Measurements from ENCODE around the gene TLK1.
"Not testable (repeated sequence)": the region's sequence is repeated elsewhere in the genome, so short reads cannot be mapped to it uniquely, and the experiment has no call there.

TLK1 gene

DNA sequence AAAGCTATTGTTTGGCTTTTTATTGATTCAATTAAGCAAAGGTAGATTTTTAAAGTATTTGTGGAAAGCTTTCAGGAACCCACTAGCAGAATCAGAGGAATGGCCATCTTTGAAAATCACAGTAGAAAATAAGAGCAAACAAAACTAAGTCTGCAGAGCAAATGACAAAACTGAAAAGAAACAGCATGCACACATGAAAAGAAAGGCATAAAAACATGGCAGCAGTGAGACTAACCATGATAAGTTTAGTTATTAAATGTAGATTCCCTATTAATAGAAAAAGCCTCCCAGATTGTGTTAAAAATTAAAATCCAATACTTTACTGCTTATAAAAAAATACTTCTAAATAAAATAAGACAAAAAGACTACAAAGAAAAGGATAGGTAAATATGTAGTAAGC is 9.1 kb upstream of the TLK1 start:
- FAIRE-seq = peak; percentile 40
- DNase-seq (ENCODE audit: low spot score) = no peak

DNA sequence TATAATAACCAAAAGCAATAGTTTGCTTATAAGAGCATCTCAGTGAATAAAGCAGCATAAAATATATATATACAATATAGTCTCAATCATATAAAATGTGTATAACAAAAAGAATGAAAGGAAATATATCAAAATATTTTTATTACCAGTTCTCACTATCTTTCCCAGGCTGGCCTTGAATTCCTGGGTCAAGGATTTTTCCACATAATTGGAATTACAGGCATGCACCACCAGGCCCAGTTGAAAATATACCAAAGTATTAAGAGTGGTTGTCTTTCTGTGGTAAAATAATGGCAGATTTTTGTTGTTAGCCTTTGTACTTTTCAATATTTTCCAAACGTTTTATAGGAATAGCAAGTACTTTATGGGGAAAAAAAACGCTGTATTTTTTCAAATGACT is 8.6 kb upstream of the TLK1 start:
- no peak for FAIRE-seq

DNA sequence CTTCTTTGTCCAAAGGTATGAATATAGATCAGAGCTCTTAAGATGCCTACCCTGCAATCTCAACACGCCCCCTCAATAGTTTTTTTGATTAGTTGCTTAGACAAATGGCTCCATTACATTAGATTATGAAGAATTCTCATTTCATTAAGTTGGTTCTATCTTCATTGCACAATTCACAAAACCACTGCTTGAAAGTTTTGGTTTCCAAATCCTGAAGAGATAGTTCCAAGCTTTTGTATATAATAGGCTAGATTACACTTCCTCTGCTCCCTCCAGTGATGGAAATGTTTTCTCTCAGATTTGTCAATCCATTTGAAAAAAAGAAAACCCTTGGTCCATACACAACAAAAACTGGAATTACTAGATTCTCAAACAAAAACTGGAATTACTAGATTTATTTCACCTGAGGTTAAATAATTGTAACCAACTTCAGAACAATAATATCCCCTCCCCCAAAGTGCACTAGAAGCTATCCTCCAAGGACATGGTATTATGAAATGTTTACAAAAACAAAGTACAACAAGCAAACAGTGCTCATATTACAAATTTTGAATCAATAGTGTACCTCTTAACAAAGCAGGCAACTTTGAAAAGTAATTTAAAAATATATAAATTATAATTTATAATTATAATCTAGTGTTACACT is 6.8 kb upstream of the TLK1 start:
- FAIRE-seq = no peak

More for the DNA sequence above, 8.6 kb upstream of the TLK1 start:
- no peak for DNase-seq (ENCODE audit: low spot score)

DNA sequence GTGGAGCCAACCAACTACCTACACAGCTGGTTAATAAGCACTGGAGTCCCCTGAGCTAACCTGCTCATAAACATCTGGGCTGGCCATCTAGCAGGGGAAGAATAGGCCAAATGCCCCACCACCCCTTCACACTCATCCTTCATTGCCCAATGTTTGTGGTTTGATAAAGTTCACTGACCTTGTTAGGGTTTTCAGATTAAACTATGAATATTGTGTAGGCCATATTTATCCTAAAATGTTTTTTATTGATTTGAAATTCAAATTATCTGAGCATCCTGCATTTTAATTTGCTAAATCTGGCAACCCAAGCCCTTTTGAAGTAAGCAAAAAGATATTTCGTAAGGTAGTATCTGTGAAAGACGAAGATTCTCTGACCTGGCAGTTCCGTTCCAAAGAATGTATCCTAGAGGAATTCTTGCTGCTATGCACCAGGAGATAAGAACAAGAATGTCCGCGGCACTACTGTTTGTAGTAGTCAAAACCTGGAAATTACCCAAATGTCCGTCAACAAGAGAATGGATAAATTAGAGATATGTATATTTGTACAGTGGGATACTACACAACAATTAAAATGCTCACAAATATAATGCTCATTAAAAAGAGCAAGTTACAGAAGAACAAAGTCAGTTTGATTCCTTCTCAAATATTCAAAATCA is 5.8 kb upstream of the TLK1 start:
- FAIRE-seq = no peak
- no peak for DNase-seq (ENCODE audit: low spot score)

More for the DNA sequence above, 6.8 kb upstream of the TLK1 start:
- no peak for DNase-seq (ENCODE audit: low spot score)

DNA sequence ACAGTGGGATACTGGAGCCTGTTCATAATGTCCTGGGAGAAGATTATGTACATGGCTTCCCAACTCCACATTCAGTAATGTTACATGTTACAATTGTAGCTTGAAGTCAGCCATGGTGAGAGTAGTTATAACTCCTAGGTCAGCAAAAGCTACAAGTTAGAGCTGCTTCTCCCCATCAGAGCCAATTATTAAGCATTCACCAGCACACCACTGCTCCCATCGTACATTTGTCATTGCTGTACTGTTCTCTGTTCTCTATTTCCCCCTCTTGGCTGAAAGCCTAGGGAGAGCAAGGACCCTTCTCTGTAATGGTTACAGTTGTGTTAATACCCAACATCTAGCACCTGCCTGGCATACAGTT is 5.3 kb upstream of the TLK1 start:
- DNase-seq (ENCODE audit: low spot score) (no peak), FAIRE-seq (no peak)

DNA sequence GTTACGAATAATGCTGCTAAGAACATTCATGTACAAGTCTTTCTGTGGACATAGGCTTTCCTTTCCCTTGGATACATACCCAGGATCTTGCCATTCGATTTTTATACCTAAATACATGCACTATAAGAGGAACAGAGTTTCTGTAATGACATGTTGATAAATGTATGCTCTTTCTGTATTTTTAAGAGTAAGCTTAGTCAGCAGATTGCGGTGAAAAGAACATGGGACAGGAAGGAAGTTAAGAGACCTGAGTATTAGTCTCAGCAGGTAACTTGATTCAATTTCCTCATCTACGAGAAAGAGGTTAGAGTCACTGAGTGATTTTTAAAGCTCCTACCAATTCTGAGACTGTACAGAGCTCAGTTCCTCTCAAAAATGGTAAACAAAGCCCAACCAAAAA is 2.6 kb upstream of the TLK1 start:
- no peak for DNase-seq (ENCODE audit: low spot score)
- FAIRE-seq = no peak

DNA sequence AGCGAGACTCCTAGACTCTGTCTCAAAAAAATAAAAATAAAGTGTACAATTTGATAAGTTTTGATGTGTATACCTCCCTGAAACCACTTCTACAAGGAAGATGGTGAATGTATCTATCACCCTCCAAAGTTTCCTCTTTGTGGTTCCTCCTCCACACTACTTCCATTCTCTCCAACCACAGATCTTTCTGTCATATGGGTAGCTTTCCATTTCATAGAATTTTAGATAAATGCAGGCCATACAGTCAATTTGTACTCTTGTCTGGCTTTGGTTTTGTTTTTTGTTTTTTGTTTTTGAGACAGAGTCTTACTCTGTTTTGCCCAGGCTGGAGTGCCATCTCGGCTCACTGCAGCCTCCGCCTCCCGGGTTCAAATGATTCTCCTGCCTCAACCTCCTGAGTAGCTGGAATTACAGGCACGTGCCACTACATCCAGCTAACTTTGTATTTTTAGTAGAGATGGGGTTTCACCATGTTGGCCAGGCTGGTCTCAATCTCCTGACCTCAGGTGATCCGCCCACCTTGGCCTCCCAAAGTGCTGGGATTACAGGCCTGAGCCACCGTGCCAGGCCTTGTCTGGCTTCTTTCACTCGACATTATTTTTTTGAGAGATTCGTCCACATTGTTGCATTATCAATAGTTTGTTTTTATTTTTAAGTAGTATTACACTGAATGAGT is 2.0 kb upstream of the TLK1 start:
- not testable (repeated sequence) for DNase-seq (ENCODE audit: low spot score); FAIRE-seq

DNA sequence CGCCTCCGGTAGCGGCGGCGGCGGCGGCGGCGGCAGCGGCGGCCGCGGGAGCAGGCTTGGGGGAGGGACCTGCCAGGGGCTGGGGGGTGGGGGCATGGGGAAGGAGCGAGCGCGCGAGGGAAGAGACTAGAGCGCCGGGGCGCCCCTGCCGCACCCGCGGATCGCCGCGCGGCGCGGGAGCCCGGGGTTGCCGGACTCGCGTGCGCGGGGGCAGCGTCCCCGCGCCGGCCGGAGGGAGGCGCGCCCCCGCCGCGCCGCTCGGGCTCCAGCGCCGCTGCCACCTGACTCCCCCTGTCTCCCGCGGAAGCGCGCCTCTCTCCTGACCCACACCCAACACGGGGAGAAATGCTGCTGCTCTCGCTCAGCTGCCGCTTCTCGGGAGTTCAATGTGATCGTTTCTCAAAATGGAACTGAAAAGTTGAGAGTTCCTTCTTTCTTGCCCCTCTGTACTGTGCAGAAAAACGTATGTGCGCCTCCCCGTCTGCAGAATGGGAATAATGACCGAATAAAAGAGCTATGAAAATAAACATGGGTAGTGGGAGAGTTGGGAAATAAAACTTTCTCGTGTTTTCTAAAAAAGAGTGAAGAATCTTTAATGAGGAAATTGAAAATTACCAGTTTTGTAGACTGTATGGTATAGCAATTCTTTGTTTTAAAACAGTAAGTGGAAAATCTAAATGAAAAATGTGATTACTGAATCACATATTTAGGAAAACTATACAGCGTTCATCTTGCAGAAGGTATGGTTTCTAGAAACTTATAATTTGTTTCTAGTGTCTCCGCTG is 455 bp upstream of the TLK1 start:
- FAIRE-seq (no peak), DNase-seq (ENCODE audit: low spot score) (peak; percentile 60)

DNA sequence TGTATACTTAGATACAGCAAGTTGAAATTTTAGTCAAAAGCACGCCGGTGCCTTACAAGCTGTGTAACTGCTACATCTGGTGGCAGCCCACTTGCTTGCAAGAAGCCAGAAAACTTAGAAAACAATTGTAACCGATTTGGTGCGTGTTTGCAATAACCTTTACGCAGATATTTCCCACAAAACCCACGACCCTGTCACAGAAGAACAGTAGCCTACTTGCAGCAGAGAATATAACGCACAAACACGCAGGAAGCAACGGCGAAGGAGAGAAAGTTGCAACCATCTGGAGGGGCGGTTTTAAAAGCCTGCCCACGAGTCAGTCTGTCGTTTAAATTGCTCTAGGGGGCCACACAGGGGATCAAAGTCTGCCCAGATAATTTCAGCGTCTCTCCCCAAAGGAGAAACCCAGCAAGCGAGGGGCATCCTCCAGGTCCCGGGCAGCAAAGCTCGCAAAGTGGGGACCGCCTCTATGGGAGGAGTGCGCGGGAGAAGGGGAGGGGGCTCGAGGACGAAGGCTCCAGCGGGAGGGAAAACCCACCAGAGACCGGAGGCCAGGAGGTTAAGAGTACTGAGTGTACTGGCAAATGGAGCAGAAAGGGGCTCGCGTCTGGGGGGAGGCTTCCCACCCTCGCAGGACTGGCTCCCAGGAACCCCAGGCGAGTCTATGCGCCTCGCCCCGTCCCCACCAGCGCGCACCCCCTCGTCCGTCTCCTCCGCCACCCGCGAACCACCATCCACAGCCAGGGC is 1.1 kb downstream of the TLK1 start:
- DNase-seq (ENCODE audit: low spot score) (peak; percentile 19), FAIRE-seq (no peak)

DNA sequence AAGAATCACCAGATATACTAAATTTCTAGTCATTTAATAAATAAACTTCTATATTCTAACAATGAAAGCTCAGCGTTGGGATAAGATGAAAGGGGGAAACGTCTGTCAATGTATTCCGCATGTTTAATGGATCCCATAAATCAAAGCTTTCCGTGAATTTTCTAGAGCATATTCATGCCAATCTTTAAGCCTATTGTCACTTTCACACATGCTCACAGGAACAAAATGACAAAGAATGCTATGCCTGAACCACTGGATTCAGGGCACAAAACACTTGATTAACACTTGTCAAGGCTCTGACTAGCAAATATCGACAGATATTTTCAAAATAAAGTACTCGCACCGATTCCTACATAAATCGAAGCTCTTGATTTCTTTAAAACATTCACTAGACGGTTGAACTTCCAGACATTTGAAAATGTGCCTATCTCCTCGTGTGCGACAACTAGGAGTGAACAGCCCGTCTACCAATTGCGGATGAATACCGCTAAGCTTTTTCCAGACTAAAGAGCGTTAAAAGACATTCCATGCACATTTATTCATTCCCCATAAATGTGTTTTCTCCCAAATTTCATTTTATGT is 1.8 kb downstream of the TLK1 start:
- DNase-seq (ENCODE audit: low spot score) (no peak), FAIRE-seq (peak; percentile 29)

DNA sequence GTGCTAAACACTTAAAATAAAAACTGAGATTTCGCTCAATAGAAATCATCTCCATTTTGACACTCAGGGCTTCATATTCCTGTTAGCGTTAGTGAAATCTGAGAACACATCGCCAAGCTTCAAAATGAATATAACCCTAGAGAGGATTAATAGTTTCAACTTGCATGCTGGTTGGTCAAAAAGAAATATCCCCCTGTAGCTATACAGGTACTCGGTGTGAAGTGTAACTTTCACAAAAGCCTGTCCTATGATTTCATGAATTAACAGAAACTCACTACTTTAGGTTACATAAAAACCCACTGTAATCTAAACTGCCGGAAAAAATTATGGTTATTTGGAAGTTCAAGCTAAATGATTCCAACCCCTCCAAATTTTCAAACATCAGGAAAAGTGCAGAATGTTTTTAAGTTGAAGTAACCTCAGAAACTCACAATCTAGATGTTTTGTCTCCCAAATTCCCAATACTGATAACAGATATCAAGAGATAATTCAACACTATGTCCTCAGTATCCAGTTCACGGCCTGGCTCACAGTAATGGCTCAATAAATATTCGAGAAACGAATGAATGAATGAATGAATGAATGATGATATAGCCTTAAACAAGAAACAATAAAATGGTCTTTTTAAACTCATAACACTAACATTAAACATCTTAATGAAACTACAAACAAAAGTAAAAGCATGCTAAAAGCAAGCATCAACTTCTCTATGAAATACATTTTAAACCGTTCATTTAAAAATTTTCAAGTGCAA is 2.5 kb downstream of the TLK1 start:
- FAIRE-seq (no peak), DNase-seq (ENCODE audit: low spot score) (no peak)

DNA sequence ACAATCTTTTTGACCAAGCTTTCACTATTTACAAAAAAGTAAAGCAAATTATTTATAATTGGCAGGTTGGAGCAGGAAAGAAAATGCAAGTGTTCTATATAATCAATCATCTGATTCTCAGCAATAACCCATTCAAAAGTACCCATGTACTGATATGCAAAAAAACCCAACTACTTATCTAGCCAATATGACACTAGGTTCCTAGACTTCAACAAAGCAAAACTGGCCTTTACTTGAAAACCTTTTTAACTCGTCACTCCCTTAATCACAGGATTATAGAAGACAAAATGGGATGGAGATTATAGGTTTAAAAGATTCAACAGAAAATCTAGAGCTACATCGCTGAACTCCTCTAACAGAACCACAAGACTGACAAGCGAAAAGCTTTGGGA is 3.6 kb downstream of the TLK1 start:
- FAIRE-seq = no peak

DNA sequence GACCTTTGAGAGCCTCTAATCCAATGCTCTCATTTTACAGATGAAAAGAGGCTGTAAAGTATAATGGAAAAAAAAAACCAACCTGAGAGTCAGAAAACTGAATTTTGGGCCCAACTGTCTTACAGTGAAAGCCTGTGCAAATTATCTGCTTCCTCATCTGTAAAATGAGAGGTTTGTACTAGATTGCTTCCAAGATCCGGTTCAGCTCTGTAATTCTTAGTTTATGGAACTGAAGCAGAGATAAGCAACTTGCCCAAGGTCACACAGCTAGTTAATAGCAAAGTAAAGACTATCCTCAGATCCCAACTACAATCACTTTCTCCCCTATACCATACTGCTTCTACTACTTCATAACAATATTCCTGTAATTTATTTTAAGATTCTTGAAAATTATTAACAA is 6.3 kb downstream of the TLK1 start:
- FAIRE-seq = no peak
- DNase-seq (ENCODE audit: low spot score) = no peak

More for the DNA sequence above, 3.6 kb downstream of the TLK1 start:
- no peak for DNase-seq (ENCODE audit: low spot score)

DNA sequence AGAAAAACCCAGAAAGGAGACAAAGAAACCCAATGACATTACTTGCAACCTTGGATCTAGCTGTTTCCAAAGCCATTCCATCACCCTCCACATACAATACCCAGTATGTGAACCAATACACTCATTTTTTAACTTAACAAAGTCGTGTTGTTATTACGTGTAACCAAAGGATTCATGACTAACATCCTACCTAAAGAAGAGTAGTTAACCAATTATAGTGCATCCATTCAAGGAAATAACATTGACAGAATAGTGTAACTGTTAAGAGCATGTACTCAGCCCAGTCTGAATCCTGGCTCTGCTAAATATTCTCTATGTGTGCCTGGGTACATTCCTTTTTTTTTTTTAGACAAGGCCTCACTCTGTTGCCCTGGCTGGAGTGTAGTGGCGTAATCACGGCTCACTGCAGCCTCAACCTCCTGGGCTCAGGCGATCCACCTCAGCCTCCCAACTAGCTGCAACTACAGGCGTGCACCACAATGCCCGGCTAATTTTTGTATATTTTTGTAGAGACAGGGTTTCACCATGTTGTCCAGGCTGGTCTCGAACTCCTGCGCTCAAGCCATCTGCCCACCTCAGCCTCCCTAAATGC is 9.9 kb downstream of the TLK1 start:
- DNase-seq (ENCODE audit: low spot score) (no peak), FAIRE-seq (no peak)

DNA sequence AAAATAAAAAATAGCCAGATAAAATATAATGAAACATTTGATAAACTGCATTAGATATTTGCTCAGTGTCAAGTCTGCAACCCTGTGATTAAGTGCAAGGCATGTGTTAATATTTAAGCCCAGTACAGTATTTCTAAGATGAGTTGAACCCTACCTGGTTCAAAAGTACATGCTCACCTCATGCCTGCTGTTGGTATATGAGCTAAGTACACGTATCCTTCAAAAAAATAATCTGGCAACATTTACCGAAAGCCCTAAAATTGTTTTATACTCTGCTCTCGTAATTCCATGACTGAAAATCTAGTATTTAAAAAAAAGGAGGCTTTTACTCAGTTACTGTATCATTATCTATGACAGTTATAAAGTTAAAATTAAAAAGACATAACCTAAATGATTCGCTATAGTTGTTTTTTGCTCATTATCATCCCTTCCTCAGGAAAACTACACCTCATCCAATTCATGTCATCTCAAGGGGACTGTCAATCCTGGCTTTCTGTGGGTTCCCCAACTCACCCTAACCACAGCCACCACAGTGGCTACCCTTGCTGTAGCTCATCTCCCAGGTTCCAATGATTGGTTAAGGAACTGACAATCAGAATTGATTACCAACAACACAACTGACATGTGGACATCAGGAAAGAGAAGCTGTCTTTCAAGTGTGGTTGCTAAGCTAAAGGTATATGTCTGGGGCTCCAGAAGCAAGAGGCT is 10.6 kb downstream of the TLK1 start:
- no peak for FAIRE-seq
- no peak for DNase-seq (ENCODE audit: low spot score)

DNA sequence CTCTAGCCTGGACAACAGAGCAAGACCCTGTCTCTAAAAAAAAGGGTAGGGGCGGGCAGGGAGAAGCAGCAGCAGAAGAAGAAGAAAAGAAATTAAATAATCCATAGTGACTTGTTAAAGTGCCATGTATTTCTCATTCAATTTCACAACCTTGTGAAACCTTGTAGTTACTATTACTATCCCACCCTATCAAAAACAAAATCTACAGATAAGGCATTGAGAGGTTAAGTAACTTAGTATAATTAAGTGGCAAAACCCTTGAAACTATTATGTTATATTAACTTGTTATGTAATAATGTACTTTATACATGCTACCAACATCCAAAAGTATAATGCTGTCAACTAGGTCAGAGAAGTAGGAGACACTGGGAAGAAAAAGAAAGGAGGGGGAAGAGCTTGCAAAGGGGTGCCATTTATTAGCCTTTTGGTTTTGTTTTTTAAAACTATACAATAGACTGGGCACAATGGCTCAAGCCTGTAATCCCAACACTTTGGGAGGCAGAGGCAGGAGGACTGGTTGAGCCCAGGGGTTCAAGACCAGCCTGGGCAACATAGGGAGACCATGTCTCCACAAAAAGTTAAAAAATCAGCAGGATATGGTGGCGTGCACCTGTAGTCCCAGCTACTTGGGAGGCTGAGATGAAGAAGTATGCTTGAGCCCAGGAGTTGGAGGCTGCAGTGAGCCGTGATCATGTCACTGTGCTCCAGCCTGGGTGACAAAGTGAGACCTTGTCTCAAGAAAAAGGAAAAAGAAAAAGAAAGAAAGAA is 11.3 kb downstream of the TLK1 start:
- DNase-seq (ENCODE audit: low spot score) = no peak
- FAIRE-seq = no peak

DNA sequence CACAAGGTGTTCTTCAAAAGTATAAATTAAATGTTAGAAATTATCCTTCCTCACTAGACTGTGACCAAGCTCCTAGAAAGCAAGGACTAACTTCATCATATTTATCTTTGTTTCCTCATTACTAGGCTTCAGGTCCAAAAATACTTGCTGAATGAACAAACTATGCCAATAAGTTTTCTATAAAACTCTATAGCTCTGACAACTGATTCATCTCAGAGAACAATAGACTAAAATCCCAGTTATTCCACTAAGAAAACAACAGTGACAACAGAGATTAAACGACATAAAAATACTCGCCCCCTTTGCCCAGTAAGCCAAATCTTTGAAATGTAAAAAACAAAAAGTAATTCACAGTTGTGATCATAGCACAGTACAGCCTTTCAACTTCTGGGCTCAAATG is 13.6 kb downstream of the TLK1 start:
- no peak for DNase-seq (ENCODE audit: low spot score)
- FAIRE-seq = no peak

DNA sequence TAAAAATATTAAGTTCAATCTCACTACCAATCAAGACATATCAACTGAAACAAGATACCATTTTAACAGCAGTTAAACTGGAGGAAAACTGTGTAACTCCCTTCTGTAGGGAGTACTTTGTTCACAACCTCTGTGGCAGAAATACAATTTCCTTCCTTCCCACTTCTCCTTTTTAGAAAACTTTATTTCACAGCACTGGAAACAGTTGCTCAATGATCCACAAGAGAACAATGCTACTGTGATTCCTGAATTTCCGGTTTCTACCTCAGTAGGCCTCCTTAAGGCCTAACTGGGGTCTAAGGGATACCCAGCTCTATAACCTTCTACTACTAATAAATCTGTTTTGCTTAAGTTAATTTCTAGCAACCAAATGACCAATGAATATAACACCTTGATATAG is 14.1 kb downstream of the TLK1 start:
- no peak for DNase-seq (ENCODE audit: low spot score)
- no peak for FAIRE-seq

DNA sequence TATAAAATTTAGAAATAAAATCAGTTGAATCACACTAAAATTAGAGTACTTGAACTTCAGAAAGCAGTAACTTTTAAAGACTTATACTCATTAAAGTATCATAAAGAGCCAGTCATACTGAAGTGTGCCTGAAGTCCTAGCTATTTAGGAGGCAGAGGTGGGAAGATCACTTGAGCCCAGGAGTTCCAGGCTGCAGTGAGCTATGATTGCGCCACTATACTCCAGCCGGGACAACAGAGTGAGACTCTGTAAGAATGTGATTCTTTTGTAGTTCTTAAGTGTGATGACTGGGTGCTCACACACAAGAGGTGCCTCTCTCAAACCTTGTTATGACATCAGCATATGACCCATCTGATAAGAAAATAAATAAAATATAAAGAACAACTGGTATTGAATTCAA is 14.6 kb downstream of the TLK1 start:
- DNase-seq (ENCODE audit: low spot score) (no peak), FAIRE-seq (no peak)

Measured in RCC 7860 (cell line).